Measurements from ENCODE around the gene SMPD4.
"Not testable (repeated sequence)": the region's sequence is repeated elsewhere in the genome, so short reads cannot be mapped to it uniquely, and the experiment has no call there.

SMPD4 gene

DNA sequence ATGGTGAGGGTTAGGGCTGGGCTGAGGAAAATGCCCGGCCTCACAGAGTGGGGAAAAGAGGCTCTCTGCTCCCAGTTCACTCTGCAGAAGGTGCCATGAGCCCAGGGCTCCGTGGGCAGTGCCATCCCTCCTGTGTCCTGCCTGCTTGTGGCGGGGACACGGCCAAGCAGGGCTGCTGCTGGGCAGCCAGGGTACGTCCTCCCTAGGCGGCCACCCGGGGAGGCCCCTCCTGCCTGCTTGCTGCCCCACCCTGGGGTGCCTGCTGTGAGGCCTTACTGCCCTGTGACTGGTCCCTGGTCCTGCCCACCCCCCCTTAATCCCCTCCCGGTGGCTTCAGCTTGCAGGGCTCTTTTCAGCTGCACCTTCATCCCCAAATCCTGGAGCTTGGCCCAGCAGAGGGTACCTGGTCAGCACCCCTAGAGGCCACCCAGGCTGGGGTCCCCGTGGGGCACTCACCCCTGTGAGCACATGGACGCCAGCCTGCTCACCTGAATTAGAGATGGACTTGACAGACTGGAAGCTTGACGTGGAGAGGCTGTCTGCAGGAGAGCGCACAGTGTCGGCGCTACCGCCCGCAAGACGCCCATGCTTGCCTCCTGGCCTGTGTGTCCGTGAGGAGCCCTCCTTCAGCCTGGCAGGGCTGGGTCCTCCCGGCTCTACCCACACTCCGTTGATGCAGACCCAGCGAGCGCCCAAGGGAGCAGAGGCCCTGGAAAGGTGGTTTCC is 39.6 kb downstream of the SMPD4 start:
- not testable (repeated sequence) for DNase-seq (ENCODE audit: low spot score)

- not testable (repeated sequence) for DNase-seq (ENCODE audit: low spot score)
These were observed 40.4 kb downstream of the SMPD4 start for GRCh38 chr2:130141002-130141401.

DNA sequence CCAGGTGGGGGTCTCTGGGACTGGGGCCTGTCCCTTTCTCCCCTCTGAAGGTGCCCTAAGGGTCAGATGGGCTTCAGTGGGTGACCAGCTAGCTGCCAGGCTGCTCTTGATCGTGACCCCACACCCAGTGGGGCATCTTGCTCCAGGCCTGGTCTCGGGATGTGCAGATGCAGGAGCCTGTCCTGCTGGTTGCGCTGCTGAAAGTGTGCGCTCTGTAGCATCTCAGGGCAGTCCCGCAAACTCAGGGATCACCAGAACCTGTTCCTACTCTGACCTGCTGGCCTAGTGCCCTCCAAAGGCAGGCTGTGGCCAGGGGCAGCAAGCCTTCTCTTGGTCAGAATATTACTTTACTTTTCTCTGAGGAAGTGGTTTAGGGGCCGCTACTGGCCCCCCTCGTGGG is 40.9 kb downstream of the SMPD4 start:
- DNase-seq (ENCODE audit: low spot score): not testable (repeated sequence)

- not testable (repeated sequence) for DNase-seq (ENCODE audit: low spot score)
These were observed 41.8 kb downstream of the SMPD4 start for GRCh38 chr2:130139331-130140280.

DNA sequence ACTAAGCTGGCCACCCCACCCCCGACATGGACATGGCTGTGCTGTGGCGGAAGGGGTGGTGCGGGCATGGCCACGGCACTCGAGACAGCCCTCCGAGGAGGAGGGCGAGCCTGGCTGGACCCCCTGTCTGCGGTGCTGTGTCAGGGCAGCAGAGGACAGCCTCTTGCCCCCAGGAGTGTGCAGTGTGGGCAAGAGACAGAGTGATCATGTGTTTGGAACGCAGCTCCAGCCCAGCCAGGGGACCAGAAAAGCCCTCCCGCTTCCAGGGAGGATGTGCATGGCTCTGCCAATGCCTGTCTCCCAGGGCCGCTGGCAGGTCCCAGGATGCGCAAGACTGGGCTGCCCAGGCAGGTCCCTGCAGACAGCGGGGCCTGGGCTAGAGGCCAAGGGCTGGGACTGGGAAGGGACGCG is 42.6 kb downstream of the SMPD4 start:
- not testable (repeated sequence) for DNase-seq (ENCODE audit: low spot score)

GRCh38 chr2:130138326-130138725 is 43.1 kb downstream of the SMPD4 start:
- not testable (repeated sequence) for DNase-seq (ENCODE audit: low spot score)

DNA sequence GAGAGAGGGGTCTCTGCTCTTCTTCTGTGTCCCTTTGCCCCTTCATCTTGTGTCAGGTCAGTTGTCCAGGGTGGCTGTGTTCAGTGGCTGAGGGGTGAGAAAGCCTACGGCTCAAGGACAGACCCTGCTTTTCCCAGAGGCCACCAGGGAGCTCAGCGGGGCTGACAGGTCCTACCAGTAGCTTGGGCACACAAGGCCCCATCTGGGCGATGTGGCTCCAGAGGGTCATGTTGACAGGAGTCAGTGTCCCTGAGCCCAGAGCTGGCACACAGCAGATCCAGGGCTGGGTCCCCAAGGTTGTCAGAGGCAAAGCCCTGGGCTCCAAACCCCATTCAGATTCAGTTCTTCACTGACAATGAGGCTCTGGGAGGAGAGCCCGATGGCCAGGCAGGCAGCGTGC is 44.3 kb downstream of the SMPD4 start:
- DNase-seq (ENCODE audit: low spot score): not testable (repeated sequence)

- not testable (repeated sequence) for DNase-seq (ENCODE audit: low spot score)
These were observed 44.9 kb downstream of the SMPD4 start for GRCh38 chr2:130136546-130136945.

- DNase-seq (ENCODE audit: low spot score): no peak
These were observed 45.5 kb downstream of the SMPD4 start for GRCh38 chr2:130135692-130136541.

GRCh38 chr2:130129120-130129829 is 52.1 kb downstream of the SMPD4 start, which contains the start of gene POTEF:
POTEF (minus strand) TSS chr2:130129222; CDS start chr2:130120515, 8,707 bp downstream.
- not testable (repeated sequence) for DNase-seq (ENCODE audit: low spot score)

- DNase-seq (ENCODE audit: low spot score): not testable (repeated sequence)
These were observed 52.9 kb downstream of the SMPD4 start for GRCh38 chr2:130128464-130128863.

DNA sequence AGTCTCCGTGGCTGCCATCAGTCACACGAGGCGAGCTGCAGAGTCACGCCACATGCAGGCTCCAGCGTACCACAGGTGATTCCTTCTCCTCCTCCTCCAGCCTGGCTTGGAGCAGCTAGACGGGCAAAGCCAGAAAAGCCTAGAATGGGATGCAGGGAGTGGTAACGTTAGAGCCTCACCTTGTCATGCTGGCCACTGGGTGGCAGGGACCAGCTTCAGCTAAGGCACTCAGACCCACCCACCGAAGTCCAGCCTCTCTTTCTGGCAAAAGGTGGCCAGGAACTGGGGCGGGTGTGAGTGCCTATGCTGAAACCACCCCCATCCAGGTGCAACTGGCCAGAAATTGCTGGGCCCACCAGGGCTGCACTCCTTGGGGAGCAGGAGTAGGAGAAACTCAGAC is 53.7 kb downstream of the SMPD4 start:
- not testable (repeated sequence) for DNase-seq (ENCODE audit: low spot score)

DNA sequence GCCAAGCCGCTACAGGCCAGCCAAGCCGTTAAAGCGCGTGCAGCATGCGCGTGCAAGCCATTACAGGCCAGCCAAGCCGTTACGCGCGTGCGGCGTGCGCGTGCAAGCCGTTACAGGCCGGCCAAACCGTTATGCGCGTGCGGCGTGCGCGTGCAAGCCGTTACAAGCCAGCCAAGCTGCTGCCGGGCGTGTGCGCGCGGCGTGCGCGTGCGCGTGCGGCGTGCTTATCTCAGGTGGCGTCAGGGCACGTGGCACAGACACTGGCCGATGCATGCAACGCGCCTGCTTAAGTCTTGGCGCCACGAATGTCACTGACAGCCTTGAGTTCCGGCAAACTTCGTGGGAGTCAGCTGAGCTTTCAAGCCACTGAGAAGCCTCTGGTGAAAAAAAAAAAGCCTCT is 60.5 kb downstream of the SMPD4 start:
- not testable (repeated sequence) for DNase-seq (ENCODE audit: low spot score)

DNA sequence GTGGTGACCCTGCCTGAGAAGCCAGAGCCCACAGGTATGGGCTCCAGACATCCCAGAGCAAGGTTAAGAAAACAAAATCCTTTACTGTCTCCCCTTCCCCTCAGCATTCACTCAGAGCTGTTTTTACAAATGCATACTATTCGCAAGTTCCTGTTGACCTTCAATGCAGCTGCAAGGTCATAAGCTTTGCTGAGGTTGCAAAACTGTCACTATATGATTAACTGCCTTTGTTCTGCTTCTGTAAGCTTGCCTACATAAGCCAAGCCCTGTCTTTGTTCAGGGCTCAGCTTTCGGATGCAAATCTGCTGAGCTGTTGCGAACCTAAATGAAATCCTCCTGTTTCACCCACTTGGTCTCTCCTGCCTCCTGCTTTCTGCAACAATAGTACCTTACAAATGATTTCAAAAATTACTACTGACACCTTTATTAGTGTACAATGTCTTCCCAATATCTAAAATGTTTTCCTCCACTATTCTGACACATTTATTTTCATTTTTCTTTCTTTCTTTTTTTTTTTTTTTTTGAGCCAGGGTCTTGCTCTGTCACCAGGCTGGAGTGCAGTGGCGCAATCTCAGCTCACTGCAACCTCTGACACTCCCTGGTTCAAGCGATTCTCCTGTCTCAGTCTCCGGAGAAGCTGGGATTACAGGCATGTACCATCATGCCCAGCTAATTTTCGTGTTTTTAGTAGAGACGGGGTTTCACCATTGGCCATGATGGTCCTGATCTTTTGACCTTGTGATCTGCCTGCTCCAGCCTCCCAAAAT is 78.6 kb downstream of the SMPD4 start:
- not testable (repeated sequence) for DNase-seq (ENCODE audit: low spot score)

Measured in germinal center (tissue), 1 donor.